GM23248 (cell line): ENCODE results near the gene KRT31. TPM values are rescaled to one million over a fixed set of nuclear protein-coding genes. Genes with fewer than 3 reads are reported as not detected.
A peak's percentile ranks its signal among the peaks of the same experiment; 100 is the strongest.
"Not testable (repeated sequence)": the region's sequence is repeated elsewhere in the genome, so short reads cannot be mapped to it uniquely, and the experiment has no call there.

Experiments used
- DNase-seq: peaks from one replicate; pipeline ENCODE4 v3.0.0-alpha.2; 2015
- H2AFZ ChIP-seq: fragments of 200-600 bp; sonication (generic); 2 replicates; pipeline ENCODE4 v1.6.1; 2016; ENCODE audit warnings: antibody characterized with exemption
- H3F3A ChIP-seq: fragments of 200-600 bp; sonication (generic); 2 replicates; pipeline ENCODE4 v1.6.1; 2016; ENCODE audit warnings: mild to moderate bottlenecking, antibody characterized with exemption, mixed run types; ENCODE audit not compliant: insufficient read depth
- H3K27ac ChIP-seq: fragments of 200-600 bp; sonication (generic); 2 replicates; pipeline ENCODE4 v1.5.1; 2016; ENCODE audit warnings: mild to moderate bottlenecking
- H3K27me3 ChIP-seq: fragments of 200-600 bp; sonication (generic); replicated peaks from 2 replicates; pipeline ENCODE4 v1.6.1; 2016; ENCODE audit warnings: mild to moderate bottlenecking; ENCODE audit not compliant: insufficient read depth
- H3K36me3 ChIP-seq: fragments of 200-600 bp; sonication (generic); 2 replicates; pipeline ENCODE4 v1.6.1; 2016; ENCODE audit warnings: low read depth, mild to moderate bottlenecking
- H3K4me1 ChIP-seq: fragments of 200-600 bp; sonication (generic); 2 replicates; pipeline ENCODE4 v1.6.1; 2016; ENCODE audit warnings: mild to moderate bottlenecking; ENCODE audit not compliant: insufficient read depth
- H3K4me2 ChIP-seq: fragments of 200-600 bp; sonication (generic); one replicate; pipeline ENCODE4 v1.6.1; 2016; ENCODE audit warnings: mild to moderate bottlenecking; ENCODE audit not compliant: unreplicated experiment
- H3K4me3 ChIP-seq: fragments of 200-600 bp; sonication (generic); 2 replicates; pipeline ENCODE4 v1.5.1; 2016; ENCODE audit warnings: mild to moderate bottlenecking
- H3K79me2 ChIP-seq: fragments of 200-600 bp; sonication (generic); 2 replicates; pipeline ENCODE4 v1.6.1; 2016; ENCODE audit warnings: mild to moderate bottlenecking; ENCODE audit not compliant: insufficient read depth
- H3K9ac ChIP-seq: fragments of 200-600 bp; sonication (generic); 2 replicates; pipeline ENCODE4 v1.6.1; 2016; ENCODE audit warnings: mild to moderate bottlenecking
- H3K9me2 ChIP-seq: fragments of 200-600 bp; sonication (generic); 2 replicates; pipeline ENCODE4 v1.6.1; 2016; ENCODE audit warnings: mixed run types, mild to moderate bottlenecking, moderate library complexity; ENCODE audit not compliant: insufficient read depth
- H3K9me3 ChIP-seq: fragments of 200-600 bp; sonication (generic); one replicate; pipeline ENCODE4 v1.6.1; 2017; ENCODE audit warnings: low read depth
- H4K20me1 ChIP-seq: fragments of 200-600 bp; sonication (generic); 2 replicates; pipeline ENCODE4 v1.6.0; 2016; ENCODE audit not compliant: insufficient read depth
- EZH2 ChIP-seq: fragments of 200-600 bp; sonication (generic); IDR thresholded peaks from 2 replicates; pipeline ENCODE4 v1.6.1; 2018; ENCODE audit warnings: antibody characterized with exemption, mild to moderate bottlenecking; ENCODE audit not compliant: insufficient read depth, poor library complexity, severe bottlenecking
- EZH2phosphoT487 ChIP-seq: fragments of 200-600 bp; sonication (generic); IDR thresholded peaks from 2 replicates; pipeline ENCODE4 v1.6.1; 2018; ENCODE audit warnings: antibody characterized with exemption, moderate library complexity, mild to moderate bottlenecking, low read depth; ENCODE audit not compliant: insufficient read depth
- WGBS, 2 experiments: methylation state at CpG; one replicate each; pipeline ENCODE4 v1.1.6; 2015 to 2017; ENCODE audit warnings: low lambda C conversion rate in 2 of 2, low coverage in 1 of 2; ENCODE audit errors: missing lambda C conversion rate in 2 of 2; 5-methylcytosine and 5-hydroxymethylcytosine counted together
- in situ Hi-C: fragments of 300-500 bp; cut with MboI; formaldehyde crosslinking; loops from 2 replicates; pipeline ENCODE4 v1.15.0; 2020
- polyA plus RNA-seq: library from polyadenylated mRNA; unstranded; fragments of >200 nt; fragmentation: Nextera tagmentation; extraction: Ambion mirVana; gene quantifications from 2 replicates; pipeline ENCODE4 v1.2.1, GENCODE V29; 2016
- total RNA-seq: library from RNA; depleted of rRNA; stranded (reverse); fragments of >200 nt; shearing (Covaris generic); gene quantifications from 2 replicates; pipeline ENCODE4 v1.2.3, GENCODE V29; 2014

KRT31 gene
- total and polyA plus RNA-seq, 2 experiments from 2014 or later, result not detected

DNA sequence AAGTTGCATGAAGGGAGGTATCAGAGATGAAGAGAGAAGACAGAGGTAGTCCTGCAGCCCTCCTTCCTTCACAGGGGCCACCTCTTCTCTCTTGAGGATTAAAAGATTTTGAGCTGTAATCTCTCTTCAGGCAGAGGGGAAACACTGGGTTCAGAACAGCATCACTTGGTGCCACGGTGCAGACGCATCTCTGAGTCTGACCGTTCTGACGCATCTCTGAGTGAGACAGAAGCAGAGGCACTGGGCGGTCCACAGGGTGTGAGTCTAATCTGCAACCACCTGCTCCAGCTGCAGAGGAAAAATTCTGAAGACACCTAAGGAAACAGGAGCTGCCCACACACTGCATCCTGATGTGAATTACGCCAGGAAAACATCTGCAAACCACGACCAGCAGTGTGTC, 32.3 kb upstream of the KRT31 start:
- TF ChIP-seq EZH2phosphoT487, result no peak
- Histone ChIP-seq H4K20me1 (no peaks in the 10 kb centered on the region), H3K4me1 (no peaks in the 10 kb centered on the region), H3K27ac (no peak overlapping the region), H3K36me3 (no peaks in the 10 kb centered on the region), H3K9me3 (no peaks in the 10 kb centered on the region), H3K9me2 (no peaks in the 10 kb centered on the region), H3K27me3 (no peaks in the 10 kb centered on the region), H3K4me3 (no peak overlapping the region), H3K4me2 (no peak overlapping the region), H3K9ac (no peak overlapping the region), H3K79me2 (no peaks in the 10 kb centered on the region), H3F3A (no peaks in the 10 kb centered on the region), H2AFZ (no peak overlapping the region)
- in situ Hi-C loops, result no loop called here
- 51 to 56% methylated on average over 7 of the region's 7 CpGs for WGBS, 2 experiments
- DNase-seq, result peak; percentile 52

DNA sequence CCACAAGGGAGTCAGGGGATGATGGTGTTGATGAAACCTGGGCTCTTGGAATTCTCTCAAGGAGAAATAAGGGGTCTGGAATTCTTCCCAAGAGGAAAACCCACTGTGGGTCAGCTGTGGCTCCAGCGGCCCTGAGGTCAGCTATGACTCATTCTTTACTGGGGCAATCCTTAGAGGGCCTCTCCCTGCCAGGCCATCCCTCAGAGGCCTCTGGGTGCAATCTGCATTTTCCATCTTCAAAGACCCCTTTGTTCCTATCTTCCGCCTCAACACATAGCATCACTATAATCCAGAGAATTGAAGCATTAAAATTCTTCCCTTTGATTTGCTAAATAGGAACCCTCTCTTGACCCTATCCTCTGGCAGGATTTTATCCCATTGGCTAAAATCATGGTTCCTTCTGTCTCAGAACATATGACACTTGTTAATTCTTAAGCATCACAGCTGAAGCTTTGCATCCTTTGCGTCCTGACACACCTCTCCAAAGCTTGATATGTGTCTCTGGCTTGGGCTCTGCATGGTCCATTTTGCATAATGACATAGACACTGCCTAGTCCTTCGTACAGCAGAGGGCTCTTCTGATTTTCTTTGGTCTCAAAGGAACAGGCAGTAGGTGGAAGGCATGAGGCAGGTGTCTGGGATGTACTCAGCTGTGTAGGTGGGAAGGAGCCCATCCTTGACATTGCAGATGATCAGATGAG, 31.3 kb upstream of the KRT31 start:
- Histone ChIP-seq H3K79me2 (no peaks in the 10 kb centered on the region), H3K9me3 (no peaks in the 10 kb centered on the region), H3F3A (no peaks in the 10 kb centered on the region), H3K4me2 (no peak overlapping the region), H3K9me2 (no peaks in the 10 kb centered on the region), H3K27me3 (no peaks in the 10 kb centered on the region), H3K36me3 (no peaks in the 10 kb centered on the region), H3K9ac (no peak overlapping the region), H3K4me3 (no peak overlapping the region), H2AFZ (no peak overlapping the region), H3K4me1 (no peaks in the 10 kb centered on the region), H3K27ac (no peak overlapping the region), H4K20me1 (no peaks in the 10 kb centered on the region)
- TF ChIP-seq EZH2phosphoT487 (no peak), EZH2 (no peak)
- in situ Hi-C loops, result no loop called here
- peak; percentile 28 for DNase-seq
- WGBS, 2 experiments, result 47 to 50% methylated on average over 4 of the region's 4 CpGs

DNA sequence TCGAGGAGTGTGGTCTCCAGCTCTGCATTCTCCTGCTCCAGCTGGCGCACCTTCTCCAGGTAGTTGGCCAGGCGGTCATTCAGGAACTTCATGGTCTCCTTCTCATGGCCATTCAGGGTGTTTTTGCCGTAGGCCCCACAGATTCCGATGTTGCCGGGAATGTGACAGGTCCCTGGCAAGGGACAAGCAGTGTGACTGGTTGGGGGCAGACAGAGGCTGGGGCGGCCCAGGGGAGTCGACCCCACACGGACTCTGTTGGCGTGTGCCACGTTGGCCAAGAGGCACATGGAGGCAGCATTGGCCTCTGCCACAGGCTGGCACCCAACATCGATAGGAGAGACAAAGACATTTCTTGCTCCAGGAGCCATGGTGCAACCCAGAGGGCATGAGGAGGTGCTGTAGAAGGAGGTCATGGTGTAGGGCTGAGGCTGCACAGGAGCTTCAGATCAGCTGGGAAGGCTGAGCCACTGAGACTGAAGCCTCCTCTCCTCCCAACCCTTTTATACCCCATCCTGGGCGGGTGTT, 26.8 kb upstream of the KRT31 start, which contains the start of gene KRT37:
TSS of gene KRT37 (minus strand) at position 475 of the 525 bp plus-strand sequence. CDS start at position 413, 62 bp downstream.
- no peak within 1 kb of the TSS for H2AFZ ChIP-seq
- no peaks in the 10 kb centered on the region for H3K79me2 ChIP-seq
- no peak within 1 kb of the TSS for H3K4me3 ChIP-seq
- H4K20me1 ChIP-seq, result no peaks in the 10 kb centered on the region
- H3K36me3 ChIP-seq, result no peaks in the 10 kb centered on the region
- in situ Hi-C loops, result no loop called here
- H3F3A ChIP-seq, result no peaks in the 10 kb centered on the region
- H3K27me3 ChIP-seq, result no peaks in the 10 kb centered on the region
- no peaks in the 10 kb centered on the region for H3K9me2 ChIP-seq
- H3K4me1 ChIP-seq, result peaks cover 20% of the 10 kb centered on the region
- 75 to 85% methylated on average over 13 of the region's 13 CpGs for WGBS, 2 experiments
- no peak for TF ChIP-seq EZH2
- no peak for TF ChIP-seq EZH2phosphoT487
- no peak within 1 kb of the TSS for H3K27ac ChIP-seq
- DNase-seq, result no peak
- no peaks in the 10 kb centered on the region for H3K9me3 ChIP-seq
- H3K9ac ChIP-seq, result no peak within 1 kb of the TSS
- H3K4me2 ChIP-seq, result no peak within 1 kb of the TSS

DNA sequence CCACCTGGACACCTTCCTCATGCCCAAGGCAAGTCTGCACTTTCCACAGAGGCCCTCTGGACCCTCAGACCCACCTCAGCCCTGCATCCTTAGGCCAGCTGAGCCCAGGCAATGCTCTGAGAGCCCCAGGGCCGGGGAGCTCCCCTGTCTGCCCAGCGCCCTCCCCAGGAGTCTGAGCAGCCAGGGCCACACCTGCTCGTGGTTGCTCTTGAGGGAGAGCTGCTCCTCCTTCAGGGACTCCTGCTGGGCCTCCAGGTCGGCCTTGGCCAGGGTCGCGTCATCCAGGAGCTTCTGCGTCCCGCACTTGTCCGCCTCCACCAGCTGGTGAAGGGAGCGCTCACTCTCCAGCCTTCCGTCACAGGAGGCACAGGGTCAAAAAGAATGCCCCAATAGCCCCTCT, 25.2 kb upstream of the KRT31 start:
- H3K27ac ChIP-seq, H2AFZ ChIP-seq, H3F3A ChIP-seq, H3K79me2 ChIP-seq, H4K20me1 ChIP-seq, H3K9me3 ChIP-seq, H3K9ac ChIP-seq, H3K27me3 ChIP-seq, H3K4me2 ChIP-seq, DNase-seq, H3K36me3 ChIP-seq, in situ Hi-C loops, H3K9me2 ChIP-seq, H3K4me3 ChIP-seq: not testable (repeated sequence)
- WGBS, 2 experiments, result 90 to 98% methylated on average over 10 to 11 of the region's 11 CpGs
- peaks cover 29% of the 10 kb centered on the region for H3K4me1 ChIP-seq
